ENCODE measurements around the gene B4GALT5.

Gene B4GALT5

GRCh38 chr20:49585585-49586245, 128.0 kb downstream of the B4GALT5 start:
- TF ChIP-seq, protein P1, sequence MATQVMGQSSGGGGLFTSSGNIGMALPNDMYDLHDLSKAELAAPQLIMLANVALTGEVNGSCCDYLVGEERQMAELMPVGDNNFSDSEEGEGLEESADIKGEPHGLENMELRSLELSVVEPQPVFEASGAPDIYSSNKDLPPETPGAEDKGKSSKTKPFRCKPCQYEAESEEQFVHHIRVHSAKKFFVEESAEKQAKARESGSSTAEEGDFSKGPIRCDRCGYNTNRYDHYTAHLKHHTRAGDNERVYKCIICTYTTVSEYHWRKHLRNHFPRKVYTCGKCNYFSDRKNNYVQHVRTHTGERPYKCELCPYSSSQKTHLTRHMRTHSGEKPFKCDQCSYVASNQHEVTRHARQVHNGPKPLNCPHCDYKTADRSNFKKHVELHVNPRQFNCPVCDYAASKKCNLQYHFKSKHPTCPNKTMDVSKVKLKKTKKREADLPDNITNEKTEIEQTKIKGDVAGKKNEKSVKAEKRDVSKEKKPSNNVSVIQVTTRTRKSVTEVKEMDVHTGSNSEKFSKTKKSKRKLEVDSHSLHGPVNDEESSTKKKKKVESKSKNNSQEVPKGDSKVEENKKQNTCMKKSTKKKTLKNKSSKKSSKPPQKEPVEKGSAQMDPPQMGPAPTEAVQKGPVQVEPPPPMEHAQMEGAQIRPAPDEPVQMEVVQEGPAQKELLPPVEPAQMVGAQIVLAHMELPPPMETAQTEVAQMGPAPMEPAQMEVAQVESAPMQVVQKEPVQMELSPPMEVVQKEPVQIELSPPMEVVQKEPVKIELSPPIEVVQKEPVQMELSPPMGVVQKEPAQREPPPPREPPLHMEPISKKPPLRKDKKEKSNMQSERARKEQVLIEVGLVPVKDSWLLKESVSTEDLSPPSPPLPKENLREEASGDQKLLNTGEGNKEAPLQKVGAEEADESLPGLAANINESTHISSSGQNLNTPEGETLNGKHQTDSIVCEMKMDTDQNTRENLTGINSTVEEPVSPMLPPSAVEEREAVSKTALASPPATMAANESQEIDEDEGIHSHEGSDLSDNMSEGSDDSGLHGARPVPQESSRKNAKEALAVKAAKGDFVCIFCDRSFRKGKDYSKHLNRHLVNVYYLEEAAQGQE (IDR thresholded peaks at IDR 0.05; ENCODE audit: insufficient read depth in 1 of 2, low read depth in 2 of 2, low read length in 2 of 2): no peak
- TF ChIP-seq SIN3A (IDR thresholded peaks at IDR 0.05; ENCODE audit: borderline replicate concordance, insufficient read depth, low read length) (no peak), TAF1 (IDR thresholded peaks at IDR 0.05; ENCODE audit: borderline replicate concordance, insufficient read depth, low read length) (no peak), FOXP2 (optimal IDR thresholded peaks at IDR 0.05; ENCODE audit: borderline replicate concordance, extremely low read depth, extremely low read length, insufficient read depth) (no peak), POLR2AphosphoS5 (IDR thresholded peaks at IDR 0.05; ENCODE audit: low read depth, low read length) (no peak)

DNA sequence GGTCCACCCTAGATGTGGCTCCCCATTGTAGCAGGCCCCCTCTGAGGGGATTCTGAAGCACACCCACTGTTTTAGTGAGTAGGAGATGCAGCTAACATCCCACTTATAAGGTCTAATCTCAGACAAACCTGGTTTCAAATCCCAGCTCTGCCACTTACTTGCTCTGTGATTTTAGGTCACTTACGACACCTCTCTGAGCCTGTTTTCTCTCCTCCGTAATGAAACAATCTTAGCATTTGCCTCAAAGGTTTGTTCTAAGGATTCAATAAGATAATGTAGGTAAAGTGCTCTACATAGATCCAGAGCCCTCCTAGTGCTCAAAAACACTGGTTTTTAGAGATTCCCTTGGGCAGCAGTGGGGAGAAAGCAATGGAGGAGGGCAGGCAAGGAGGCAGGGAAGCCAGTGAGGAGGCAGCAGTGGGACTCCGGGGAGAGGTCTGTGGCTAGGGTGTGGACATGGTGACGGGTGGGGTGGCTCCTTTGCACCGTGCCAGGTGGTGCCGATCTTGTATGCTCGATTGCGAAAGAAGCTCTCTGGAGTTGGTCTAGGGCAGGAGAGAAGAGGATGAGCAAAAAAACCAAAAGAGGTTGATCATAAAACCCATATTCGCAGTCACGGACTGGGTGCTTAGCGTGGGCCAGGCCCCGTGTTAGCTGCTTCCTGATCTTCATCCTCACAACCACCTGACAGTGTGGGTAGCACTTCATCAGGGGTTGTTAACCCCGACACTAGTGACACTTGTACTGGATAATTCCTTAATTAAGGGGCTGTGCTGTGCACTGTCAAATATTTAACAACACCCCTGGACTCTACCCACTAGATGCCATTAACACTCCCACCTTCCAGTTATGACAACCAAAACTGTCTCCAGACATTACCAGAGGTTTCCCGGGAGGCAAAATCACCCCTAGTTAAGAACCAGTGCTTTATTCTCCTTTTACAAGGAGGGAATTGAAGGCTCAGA, 129.0 kb downstream of the B4GALT5 start:
- no peak for TF ChIP-seq SIN3A (IDR thresholded peaks at IDR 0.05; ENCODE audit: borderline replicate concordance, insufficient read depth, low read length)
- TF ChIP-seq TAF1 (IDR thresholded peaks at IDR 0.05; ENCODE audit: borderline replicate concordance, insufficient read depth, low read length): no peak
- TF ChIP-seq, protein P1 (IDR thresholded peaks at IDR 0.05; ENCODE audit: insufficient read depth in 1 of 2, low read depth in 2 of 2, low read length in 2 of 2): no peak
- no peak for TF ChIP-seq POLR2AphosphoS5 (IDR thresholded peaks at IDR 0.05; ENCODE audit: low read depth, low read length)
- TF ChIP-seq FOXP2 (optimal IDR thresholded peaks at IDR 0.05; ENCODE audit: borderline replicate concordance, extremely low read depth, extremely low read length, insufficient read depth): no peak

GRCh38 chr20:49583669-49584417, 129.8 kb downstream of the B4GALT5 start:
- TF ChIP-seq FOXP2 (optimal IDR thresholded peaks at IDR 0.05; ENCODE audit: borderline replicate concordance, extremely low read depth, extremely low read length, insufficient read depth): no peak
- no peak for TF ChIP-seq SIN3A (IDR thresholded peaks at IDR 0.05; ENCODE audit: borderline replicate concordance, insufficient read depth, low read length)
- no peak for TF ChIP-seq POLR2AphosphoS5 (IDR thresholded peaks at IDR 0.05; ENCODE audit: low read depth, low read length)
- TF ChIP-seq, protein P1 (IDR thresholded peaks at IDR 0.05; ENCODE audit: insufficient read depth in 1 of 2, low read depth in 2 of 2, low read length in 2 of 2): no peak
- no peak for TF ChIP-seq TAF1 (IDR thresholded peaks at IDR 0.05; ENCODE audit: borderline replicate concordance, insufficient read depth, low read length)

DNA sequence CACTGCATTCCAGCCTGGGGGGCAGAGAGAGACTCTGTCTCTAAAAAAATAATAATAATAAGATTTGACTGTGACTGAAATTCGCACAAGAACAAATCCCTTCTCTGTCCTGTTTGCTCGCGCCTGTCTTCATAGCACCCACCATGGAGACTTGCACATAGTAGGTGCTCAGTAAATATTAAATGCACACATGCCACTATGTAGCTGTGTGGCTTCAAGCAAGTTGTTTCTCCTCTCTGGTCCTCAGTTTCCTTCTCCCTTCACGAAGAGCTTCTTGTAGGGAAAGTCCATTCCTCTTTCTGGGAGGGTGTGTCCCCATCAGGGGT, 130.4 kb downstream of the B4GALT5 start:
- TF ChIP-seq FOXP2 (optimal IDR thresholded peaks at IDR 0.05; ENCODE audit: borderline replicate concordance, extremely low read depth, extremely low read length, insufficient read depth) (no peak), SIN3A (IDR thresholded peaks at IDR 0.05; ENCODE audit: borderline replicate concordance, insufficient read depth, low read length) (no peak)

All from PFSK-1 (cell line).